GM08714 (cell line): ENCODE results near the gene ZNF862.

Experiments
- H3K4me3 ChIP-seq: fragments of 200-500 bp; sonication (Bioruptor generic); 2 replicates; pipeline ENCODE4 v1.5.1; 2014; ENCODE audit warnings: mild to moderate bottlenecking, low read length, inconsistent platforms
- ZNF274 ChIP-seq: IDR thresholded peaks from 2 replicates; pipeline ENCODE4 v1.6.1; 2012; ENCODE audit warnings: mild to moderate bottlenecking, low read depth, low read length

The ZNF862 gene

DNA sequence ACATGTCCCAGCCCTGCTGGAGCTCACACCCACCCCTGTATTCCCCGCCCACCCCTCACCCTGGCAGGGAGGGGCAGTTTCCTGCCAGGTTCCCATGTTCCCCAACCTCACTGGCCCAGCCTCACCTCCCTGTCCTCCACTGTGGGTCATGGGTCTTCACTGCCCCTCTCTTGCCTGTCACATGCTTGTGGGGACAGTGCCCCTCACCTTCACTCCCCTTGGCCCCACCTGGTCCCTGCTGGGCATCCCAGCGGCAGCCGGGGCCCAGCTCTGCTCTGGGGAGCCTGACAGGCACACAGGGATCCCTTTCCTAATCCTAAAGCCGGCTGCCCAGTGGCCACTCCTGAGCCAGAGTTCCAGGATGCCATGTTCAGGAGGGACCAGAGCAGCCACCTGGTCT is 21.4 kb upstream of the ZNF862 start:
- TF ChIP-seq ZNF274 = no peak
- no peak overlapping the region for H3K4me3 ChIP-seq

DNA sequence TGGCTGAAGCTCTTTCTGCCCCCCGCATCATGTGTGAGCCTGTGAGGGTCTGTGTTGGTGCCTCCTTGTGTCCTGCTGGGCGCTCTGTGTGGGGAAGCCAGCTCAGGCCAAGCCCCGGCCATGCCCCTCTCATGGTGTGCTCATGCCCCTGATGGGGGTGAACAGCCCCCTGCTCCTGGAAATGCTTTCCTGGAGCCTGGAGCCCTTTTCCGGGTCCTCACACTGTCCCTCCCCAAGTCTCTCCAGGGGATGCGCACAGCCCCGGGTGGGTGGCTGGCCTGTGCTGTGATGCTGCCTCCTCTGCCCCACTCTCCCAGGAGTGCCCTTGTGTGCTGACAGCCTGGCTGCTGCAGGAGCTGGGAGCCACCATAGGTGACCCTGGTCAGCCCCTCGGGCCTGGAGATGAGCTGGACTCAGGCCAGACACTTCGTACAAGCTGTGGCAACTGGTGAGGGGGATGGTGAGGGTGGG is 20.8 kb upstream of the ZNF862 start:
- no peak for TF ChIP-seq ZNF274
- H3K4me3 ChIP-seq = no peak overlapping the region

DNA sequence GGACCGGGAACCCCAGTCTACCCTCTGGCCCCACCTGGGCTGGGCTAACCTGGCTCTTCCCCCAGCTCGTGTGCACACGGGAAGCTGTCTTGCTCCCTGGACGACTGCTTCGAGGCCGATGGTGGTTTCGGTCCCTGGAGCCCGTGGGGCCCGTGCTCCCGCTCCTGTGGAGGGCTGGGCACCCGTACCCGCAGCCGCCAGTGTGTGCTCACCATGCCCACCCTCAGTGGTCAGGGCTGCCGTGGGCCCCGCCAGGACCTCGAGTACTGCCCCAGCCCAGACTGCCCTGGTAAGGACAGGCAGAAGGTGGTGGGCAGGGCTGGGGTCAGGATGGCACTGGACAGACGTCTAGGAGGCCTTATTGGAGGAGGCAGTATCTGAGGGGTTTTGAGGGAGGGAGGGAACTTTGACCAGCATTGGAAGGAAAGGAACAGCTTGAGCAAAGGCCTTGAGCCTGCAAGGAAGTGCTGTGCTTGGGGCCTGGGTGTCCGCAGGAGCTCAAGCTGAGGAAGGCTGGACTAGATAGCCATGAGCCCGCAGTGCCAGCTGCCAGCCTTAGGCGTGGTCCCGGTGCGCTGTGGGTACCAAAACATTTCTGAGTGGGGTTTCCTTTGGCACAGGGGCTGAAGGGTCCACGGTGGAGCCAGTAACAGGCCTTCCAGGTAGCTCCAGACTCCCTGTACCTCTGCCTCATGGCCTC is 20.2 kb upstream of the ZNF862 start:
- no peak for TF ChIP-seq ZNF274
- H3K4me3 ChIP-seq = no peak overlapping the region

DNA sequence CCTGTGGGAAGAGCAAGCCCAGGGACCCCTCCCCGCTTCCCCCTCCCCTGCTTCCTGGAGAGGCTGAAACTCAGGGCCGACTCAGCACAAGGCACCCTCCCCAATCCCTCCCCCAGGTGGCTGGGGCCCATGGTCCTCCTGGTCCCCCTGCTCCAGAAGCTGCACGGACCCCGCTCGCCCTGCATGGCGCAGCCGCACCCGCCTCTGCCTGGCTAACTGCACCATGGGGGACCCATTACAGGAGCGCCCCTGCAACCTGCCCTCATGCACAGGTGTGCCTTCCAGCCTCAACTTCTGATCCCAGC is 19.7 kb upstream of the ZNF862 start:
- no peak overlapping the region for H3K4me3 ChIP-seq
- no peak for TF ChIP-seq ZNF274

DNA sequence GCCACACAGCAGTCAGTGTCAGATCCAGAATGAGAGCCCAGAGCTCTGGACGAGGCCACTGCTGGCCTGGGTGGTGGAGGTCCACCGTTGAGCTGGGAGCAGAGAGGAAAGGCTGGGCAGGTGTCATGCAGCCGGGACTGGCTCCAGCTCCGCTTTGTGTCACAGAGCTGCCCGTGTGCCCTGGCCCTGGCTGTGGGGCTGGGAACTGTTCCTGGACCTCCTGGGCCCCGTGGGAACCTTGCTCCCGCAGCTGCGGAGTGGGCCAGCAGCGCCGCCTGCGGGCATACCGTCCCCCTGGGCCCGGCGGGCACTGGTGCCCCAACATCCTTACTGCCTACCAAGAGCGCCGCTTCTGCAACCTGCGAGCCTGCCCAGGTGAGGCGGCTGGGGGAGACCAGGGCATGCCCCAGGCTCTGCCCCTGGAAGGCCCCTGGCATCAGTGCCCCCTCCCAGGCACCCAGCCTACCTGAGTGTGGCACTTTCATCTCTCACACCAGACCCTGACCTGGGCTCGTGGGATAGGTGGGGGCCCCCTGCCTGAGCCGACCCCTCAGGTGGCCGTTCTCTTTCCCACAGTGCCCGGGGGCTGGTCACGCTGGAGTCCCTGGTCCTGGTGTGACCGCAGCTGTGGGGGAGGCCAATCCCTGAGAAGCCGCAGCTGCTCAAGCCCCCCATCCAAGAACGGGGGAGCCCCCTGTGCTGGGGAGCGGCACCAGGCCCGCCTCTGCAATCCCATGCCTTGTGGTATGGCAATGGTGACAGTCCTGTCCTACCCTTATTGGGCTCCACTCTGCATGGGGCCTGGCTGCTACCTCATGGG is 18.8 kb upstream of the ZNF862 start:
- H3K4me3 ChIP-seq = no peak overlapping the region
- TF ChIP-seq ZNF274 = no peak

DNA sequence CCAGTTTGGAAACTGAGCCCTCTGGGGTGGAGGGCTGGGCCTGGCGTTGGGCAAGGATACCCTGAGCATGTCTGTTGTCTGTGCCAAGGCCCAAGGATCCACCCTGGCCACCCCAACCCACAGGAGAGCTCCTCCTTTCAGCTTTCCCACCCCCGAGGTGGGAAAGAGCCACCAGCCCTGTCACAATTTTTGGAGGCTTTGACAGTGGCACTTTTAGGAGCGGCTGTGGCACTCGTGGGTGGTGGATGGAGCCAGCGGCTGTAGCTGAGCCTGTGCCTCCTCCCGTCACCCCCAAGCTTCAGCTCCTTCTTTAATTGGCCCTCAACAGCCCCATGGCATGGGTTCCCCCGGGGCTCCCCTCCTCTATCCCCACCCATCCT is 18.2 kb upstream of the ZNF862 start:
- no peak for TF ChIP-seq ZNF274
- H3K4me3 ChIP-seq = no peak overlapping the region

DNA sequence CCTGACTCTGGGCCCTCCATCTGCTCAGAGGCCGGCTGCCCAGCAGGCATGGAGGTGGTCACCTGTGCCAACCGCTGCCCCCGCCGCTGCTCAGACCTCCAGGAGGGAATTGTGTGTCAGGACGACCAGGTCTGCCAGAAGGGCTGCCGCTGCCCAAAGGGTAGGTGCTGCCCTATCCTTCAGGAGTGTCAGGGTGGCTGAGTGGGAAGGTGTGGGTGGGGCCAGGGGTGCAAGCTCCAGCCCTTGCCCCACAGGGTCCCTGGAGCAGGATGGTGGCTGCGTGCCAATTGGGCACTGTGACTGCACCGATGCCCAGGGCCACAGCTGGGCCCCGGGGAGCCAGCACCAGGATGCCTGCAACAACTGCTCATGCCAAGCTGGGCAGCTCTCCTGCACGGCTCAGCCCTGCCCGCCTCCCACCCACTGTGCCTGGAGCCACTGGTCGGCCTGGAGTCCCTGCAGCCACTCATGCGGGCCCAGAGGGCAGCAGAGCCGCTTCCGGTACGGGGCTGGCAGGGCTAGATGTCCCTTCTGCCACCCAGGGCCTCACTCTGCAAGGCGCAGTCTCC is 17.5 kb upstream of the ZNF862 start:
- no peak for TF ChIP-seq ZNF274
- no peak overlapping the region for H3K4me3 ChIP-seq

DNA sequence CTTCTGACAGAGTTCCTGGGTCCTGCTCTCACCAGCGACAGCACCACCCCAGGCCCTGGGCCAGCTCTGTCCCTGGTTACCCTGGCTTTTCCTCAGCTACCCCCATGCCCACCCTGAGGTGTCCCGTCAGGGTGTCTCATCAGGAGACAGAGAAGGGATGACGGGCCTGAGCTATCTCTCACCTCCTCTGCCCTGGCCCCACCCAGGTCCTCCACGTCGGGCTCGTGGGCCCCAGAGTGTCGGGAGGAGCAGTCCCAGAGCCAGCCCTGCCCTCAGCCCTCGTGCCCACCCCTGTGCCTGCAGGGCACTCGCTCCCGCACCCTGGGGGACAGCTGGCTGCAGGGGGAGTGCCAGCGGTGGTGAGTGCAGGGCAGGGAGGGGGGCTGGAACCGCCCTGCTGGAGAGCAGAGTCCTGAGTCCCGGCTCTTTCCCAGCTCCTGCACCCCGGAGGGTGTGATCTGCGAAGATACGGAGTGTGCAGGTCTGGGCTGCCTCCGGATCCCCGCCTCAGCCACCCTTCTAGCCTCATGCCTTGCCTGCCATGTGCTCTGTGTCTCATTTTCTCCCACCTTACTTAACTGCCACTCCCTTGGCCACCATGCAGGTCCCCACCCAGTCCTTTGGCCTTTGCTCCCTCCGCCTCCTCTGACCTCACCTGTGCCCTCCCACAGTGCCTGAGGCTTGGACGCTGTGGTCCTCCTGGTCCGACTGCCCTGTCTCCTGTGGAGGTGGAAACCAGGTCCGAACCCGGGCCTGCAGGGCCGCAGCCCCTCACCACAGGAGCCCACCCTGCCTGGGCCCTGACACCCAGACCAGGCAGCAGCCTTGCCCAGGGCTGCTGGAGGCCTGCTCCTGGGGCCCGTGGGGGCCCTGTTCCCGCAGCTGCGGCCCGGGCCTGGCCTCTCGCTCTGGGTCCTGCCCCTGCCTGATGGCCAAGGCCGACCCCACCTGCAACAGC is 16.7 kb upstream of the ZNF862 start:
- TF ChIP-seq ZNF274 = no peak

DNA sequence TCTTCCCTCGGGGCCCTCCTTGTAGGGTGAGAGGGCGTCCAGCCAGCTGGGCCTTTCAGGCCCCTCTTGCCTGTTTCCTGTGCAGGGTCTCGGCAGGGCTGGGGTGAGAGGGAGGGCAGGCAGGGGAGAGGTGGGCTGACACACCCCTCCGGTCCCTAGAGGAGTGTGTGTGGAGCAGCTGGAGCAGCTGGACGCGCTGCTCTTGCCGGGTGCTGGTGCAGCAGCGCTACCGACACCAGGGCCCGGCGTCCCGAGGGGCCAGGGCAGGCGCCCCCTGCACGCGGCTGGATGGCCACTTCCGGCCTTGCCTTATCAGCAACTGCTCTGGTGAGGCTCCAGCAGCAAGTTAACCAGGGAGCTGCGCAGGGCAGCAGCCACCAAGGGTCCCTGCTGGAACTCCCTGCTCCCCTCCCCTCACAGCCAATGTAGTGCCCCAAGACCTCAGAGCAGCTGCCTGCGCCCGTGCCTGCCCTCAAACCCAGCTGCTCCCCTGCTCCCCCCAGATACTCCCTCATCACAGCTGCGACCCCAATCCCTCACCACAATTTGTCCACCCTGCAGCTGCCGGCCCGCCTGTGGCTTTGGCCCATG is 15.7 kb upstream of the ZNF862 start:
- no peak overlapping the region for H3K4me3 ChIP-seq
- TF ChIP-seq ZNF274 = no peak

More for the DNA sequence above, 16.7 kb upstream of the ZNF862 start:
- H3K4me3 ChIP-seq = no peak overlapping the region

DNA sequence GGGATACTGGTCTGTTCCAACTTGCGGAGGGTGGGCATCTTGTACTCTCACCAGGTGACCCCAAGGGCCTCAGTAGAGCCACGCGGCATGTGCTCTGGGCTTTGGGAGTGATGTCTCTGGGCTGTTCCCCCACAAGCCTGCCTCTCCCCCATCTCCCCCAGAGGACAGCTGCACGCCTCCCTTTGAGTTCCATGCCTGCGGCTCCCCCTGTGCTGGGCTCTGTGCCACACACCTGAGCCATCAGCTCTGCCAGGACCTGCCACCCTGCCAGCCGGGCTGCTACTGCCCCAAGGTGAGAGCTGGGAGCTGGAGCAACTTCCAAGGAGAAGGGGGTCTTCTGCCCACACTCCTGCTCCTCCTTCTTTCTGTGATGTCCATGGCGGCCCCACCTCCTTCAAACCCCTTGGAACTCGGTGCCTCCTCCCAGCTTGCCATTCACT is 15.0 kb upstream of the ZNF862 start:
- TF ChIP-seq ZNF274 = no peak
- H3K4me3 ChIP-seq = no peak overlapping the region

DNA sequence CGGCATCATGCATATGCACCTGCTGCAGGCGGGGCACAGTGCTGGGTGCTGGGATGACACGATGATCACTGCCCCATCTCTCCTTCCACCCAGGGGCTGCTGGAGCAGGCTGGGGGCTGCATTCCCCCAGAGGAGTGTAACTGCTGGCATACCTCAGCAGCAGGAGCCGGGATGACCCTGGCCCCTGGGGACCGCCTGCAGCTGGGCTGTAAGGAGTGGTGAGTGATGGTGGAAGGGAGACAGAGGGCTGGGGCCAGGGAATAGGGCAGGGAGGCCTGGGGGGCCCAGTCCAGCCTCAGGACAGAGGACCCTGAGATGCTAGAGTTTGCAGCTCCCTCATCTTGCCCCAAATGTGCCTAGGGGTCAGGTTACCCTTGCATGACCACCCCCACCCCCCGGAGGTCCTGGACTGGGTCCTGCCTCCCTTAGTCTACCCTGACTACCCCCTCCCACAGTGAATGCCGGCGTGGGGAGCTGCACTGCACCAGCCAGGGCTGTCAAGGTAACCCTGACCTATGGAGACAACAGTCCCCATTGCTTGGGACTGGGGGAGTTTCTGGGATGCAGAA is 14.5 kb upstream of the ZNF862 start:
- no peak overlapping the region for H3K4me3 ChIP-seq
- TF ChIP-seq ZNF274 = no peak

DNA sequence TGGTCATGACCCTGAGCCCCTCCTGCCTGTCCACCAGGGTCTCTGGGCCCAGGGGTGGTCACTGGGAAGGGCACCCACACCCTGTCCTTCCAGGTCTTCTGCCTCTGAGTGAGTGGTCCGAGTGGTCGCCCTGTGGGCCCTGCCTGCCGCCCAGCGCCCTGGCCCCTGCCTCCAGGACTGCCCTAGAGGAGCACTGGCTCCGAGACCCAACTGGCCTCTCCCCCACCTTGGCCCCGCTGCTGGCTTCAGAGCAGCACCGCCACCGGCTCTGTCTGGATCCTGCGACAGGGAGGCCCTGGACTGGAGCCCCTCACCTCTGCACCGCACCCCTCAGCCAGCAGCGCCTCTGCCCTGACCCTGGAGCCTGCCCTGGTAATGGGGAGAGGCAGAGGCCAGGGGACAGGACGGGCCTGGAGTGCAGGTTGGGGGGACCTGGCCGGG is 13.9 kb upstream of the ZNF862 start:
- no peak overlapping the region for H3K4me3 ChIP-seq
- TF ChIP-seq ZNF274 = no peak
